Fibroblast of gingiva (primary cell): ENCODE data around the gene PARVB.
"Not testable (repeated sequence)": the region's sequence is repeated elsewhere in the genome, so short reads cannot be mapped to it uniquely, and the experiment has no call there.

ENCODE experiments used
- DNase-seq: peaks from one replicate; pipeline ENCODE4 v3.0.0-alpha.2; 2011; ENCODE audit warnings: low read depth

The PARVB gene

GRCh38 chr22:44110656-44111055 lies 86.6 kb downstream of the PARVB start:
- not testable (repeated sequence) for DNase-seq

- DNase-seq = no peak
These were observed 87.6 kb downstream of the PARVB start for GRCh38 chr22:44111562-44112155.

- DNase-seq = no peak
These were observed 88.1 kb downstream of the PARVB start for GRCh38 chr22:44112191-44112590.

- DNase-seq = no peak
These were observed 92.2 kb downstream of the PARVB start for GRCh38 chr22:44116331-44116730.

GRCh38 chr22:44116755-44117684 lies 92.9 kb downstream of the PARVB start:
- no peak for DNase-seq

- DNase-seq = no peak
These were observed 93.6 kb downstream of the PARVB start for GRCh38 chr22:44117746-44118145.

GRCh38 chr22:44118645-44119315 lies 94.7 kb downstream of the PARVB start:
- DNase-seq = no peak

- DNase-seq = no peak
These were observed 95.7 kb downstream of the PARVB start for GRCh38 chr22:44119669-44120313.

GRCh38 chr22:44120314-44120704 lies 96.2 kb downstream of the PARVB start:
- DNase-seq = no peak

- DNase-seq = no peak
These were observed 101.3 kb downstream of the PARVB start for GRCh38 chr22:44125421-44125820.

GRCh38 chr22:44126807-44127206 lies 102.7 kb downstream of the PARVB start:
- DNase-seq = no peak

GRCh38 chr22:44127356-44127755 lies 103.3 kb downstream of the PARVB start:
- DNase-seq = no peak

GRCh38 chr22:44128958-44129618 lies 105.0 kb downstream of the PARVB start:
- DNase-seq = no peak

- no peak for DNase-seq
These were observed 105.5 kb downstream of the PARVB start for GRCh38 chr22:44129619-44129976.

GRCh38 chr22:44130076-44130711 lies 106.1 kb downstream of the PARVB start:
- DNase-seq = no peak

- DNase-seq = no peak
These were observed 107.3 kb downstream of the PARVB start for GRCh38 chr22:44131412-44131811.

- no peak for DNase-seq
These were observed 108.0 kb downstream of the PARVB start for GRCh38 chr22:44131989-44132685.

GRCh38 chr22:44132724-44133123 lies 108.6 kb downstream of the PARVB start:
- no peak for DNase-seq

- peak; percentile 92 for DNase-seq
These were observed 109.1 kb downstream of the PARVB start for GRCh38 chr22:44133161-44133560.

GRCh38 chr22:44133901-44134571 lies 109.9 kb downstream of the PARVB start:
- peak; percentile 99 for DNase-seq
